Rectal smooth muscle tissue (tissue), 1 donor: ENCODE data around the gene PGR.
"Not testable (repeated sequence)": the region's sequence is repeated elsewhere in the genome, so short reads cannot be mapped to it uniquely, and the experiment has no call there.

Source experiments
- H3K27ac ChIP-seq: one replicate; pipeline ENCODE4 v1.7.0; 2013; ENCODE audit warnings: low read depth, low read length, inconsistent platforms
- H3K27me3 ChIP-seq: one replicate; pipeline ENCODE4 v1.7.0; 2013; ENCODE audit warnings: low read length; ENCODE audit not compliant: control insufficient read depth, insufficient read depth
- H3K36me3 ChIP-seq: one replicate; pipeline ENCODE4 v1.7.0; 2013; ENCODE audit warnings: low read length; ENCODE audit not compliant: control insufficient read depth, insufficient read depth
- H3K4me1 ChIP-seq: one replicate; pipeline ENCODE4 v1.7.0; 2013; ENCODE audit warnings: low read length; ENCODE audit not compliant: control insufficient read depth, insufficient read depth
- H3K4me3 ChIP-seq: one replicate; pipeline ENCODE4 v1.7.0; 2013; ENCODE audit warnings: low read length
- H3K9ac ChIP-seq: one replicate; pipeline ENCODE4 v1.7.0; 2013; ENCODE audit warnings: low read length

Gene PGR

GRCh38 chr11:101030015-101030414 lies 99.6 kb downstream of the PGR start:
- no peaks in the 10 kb centered on the region for H3K4me1 ChIP-seq
- H3K27ac ChIP-seq = no peak overlapping the region
- H3K9ac ChIP-seq = no peak overlapping the region
- H3K36me3 ChIP-seq = no peaks in the 10 kb centered on the region
- H3K27me3 ChIP-seq = no peaks in the 10 kb centered on the region
- no peak overlapping the region for H3K4me3 ChIP-seq

GRCh38 chr11:101028644-101029043 lies 101.0 kb downstream of the PGR start:
- Histone ChIP-seq H3K9ac (no peak overlapping the region), H3K4me3 (no peak overlapping the region), H3K27ac (no peak overlapping the region), H3K27me3 (no peaks in the 10 kb centered on the region), H3K36me3 (no peaks in the 10 kb centered on the region), H3K4me1 (no peaks in the 10 kb centered on the region)

GRCh38 chr11:101022256-101022655 lies 107.4 kb downstream of the PGR start:
- no peaks in the 10 kb centered on the region for H3K4me1 ChIP-seq
- H3K9ac ChIP-seq = no peak overlapping the region
- H3K4me3 ChIP-seq = no peak overlapping the region
- H3K27me3 ChIP-seq = no peaks in the 10 kb centered on the region
- H3K36me3 ChIP-seq = no peaks in the 10 kb centered on the region
- H3K27ac ChIP-seq = no peak overlapping the region

GRCh38 chr11:101019870-101020269 lies 109.7 kb downstream of the PGR start:
- Histone ChIP-seq H3K4me3 (no peak overlapping the region), H3K27me3 (no peaks in the 10 kb centered on the region), H3K9ac (no peak overlapping the region), H3K4me1 (no peaks in the 10 kb centered on the region), H3K36me3 (no peaks in the 10 kb centered on the region), H3K27ac (no peak overlapping the region)

GRCh38 chr11:101014600-101015285 lies 114.9 kb downstream of the PGR start:
- no peak overlapping the region for H3K9ac ChIP-seq
- no peak overlapping the region for H3K4me3 ChIP-seq
- H3K27me3 ChIP-seq = no peaks in the 10 kb centered on the region
- H3K4me1 ChIP-seq = no peaks in the 10 kb centered on the region
- H3K36me3 ChIP-seq = no peaks in the 10 kb centered on the region
- no peak overlapping the region for H3K27ac ChIP-seq

GRCh38 chr11:101013702-101014101 lies 115.9 kb downstream of the PGR start:
- H3K4me1 ChIP-seq, H3K4me3 ChIP-seq, H3K27ac ChIP-seq, H3K27me3 ChIP-seq, H3K36me3 ChIP-seq, H3K9ac ChIP-seq: not testable (repeated sequence)

- Histone ChIP-seq H3K27ac (no peak overlapping the region), H3K36me3 (no peaks in the 10 kb centered on the region), H3K4me1 (no peaks in the 10 kb centered on the region), H3K27me3 (no peaks in the 10 kb centered on the region), H3K4me3 (no peak overlapping the region), H3K9ac (no peak overlapping the region)
Measured at GRCh38 chr11:101011881-101012280, 117.7 kb downstream of the PGR start.

- H3K27ac ChIP-seq = no peak overlapping the region
- no peaks in the 10 kb centered on the region for H3K4me1 ChIP-seq
- no peaks in the 10 kb centered on the region for H3K27me3 ChIP-seq
- no peak overlapping the region for H3K9ac ChIP-seq
- H3K4me3 ChIP-seq = no peak overlapping the region
- H3K36me3 ChIP-seq = no peaks in the 10 kb centered on the region
Measured at GRCh38 chr11:101010899-101011298, 118.7 kb downstream of the PGR start.

- Histone ChIP-seq H3K36me3 (no peaks in the 10 kb centered on the region), H3K4me3 (no peak overlapping the region), H3K27me3 (no peaks in the 10 kb centered on the region), H3K9ac (no peak overlapping the region), H3K27ac (no peak overlapping the region), H3K4me1 (no peaks in the 10 kb centered on the region)
Measured at GRCh38 chr11:101009690-101010055, 119.9 kb downstream of the PGR start.

- Histone ChIP-seq H3K27me3 (no peaks in the 10 kb centered on the region), H3K27ac (no peak overlapping the region), H3K4me3 (no peak overlapping the region), H3K36me3 (no peaks in the 10 kb centered on the region), H3K9ac (no peak overlapping the region), H3K4me1 (no peaks in the 10 kb centered on the region)
Measured at GRCh38 chr11:101008961-101009689, 120.5 kb downstream of the PGR start.

- no peaks in the 10 kb centered on the region for H3K27me3 ChIP-seq
- no peak overlapping the region for H3K4me3 ChIP-seq
- no peak overlapping the region for H3K27ac ChIP-seq
- no peak overlapping the region for H3K9ac ChIP-seq
- no peaks in the 10 kb centered on the region for H3K4me1 ChIP-seq
- H3K36me3 ChIP-seq = no peaks in the 10 kb centered on the region
Measured at GRCh38 chr11:101003468-101003867, 126.1 kb downstream of the PGR start.

GRCh38 chr11:100999756-101000155 lies 129.9 kb downstream of the PGR start:
- H3K4me3 ChIP-seq = no peak overlapping the region
- H3K9ac ChIP-seq = no peak overlapping the region
- H3K4me1 ChIP-seq = no peaks in the 10 kb centered on the region
- no peak overlapping the region for H3K27ac ChIP-seq
- no peaks in the 10 kb centered on the region for H3K27me3 ChIP-seq
- H3K36me3 ChIP-seq = no peaks in the 10 kb centered on the region

GRCh38 chr11:100994966-100995365 lies 134.6 kb downstream of the PGR start:
- no peak overlapping the region for H3K4me3 ChIP-seq
- H3K27ac ChIP-seq = no peak overlapping the region
- no peaks in the 10 kb centered on the region for H3K4me1 ChIP-seq
- no peak overlapping the region for H3K9ac ChIP-seq
- H3K36me3 ChIP-seq = no peaks in the 10 kb centered on the region
- H3K27me3 ChIP-seq = no peaks in the 10 kb centered on the region
